Activated CD8-positive, alpha-beta T cell treated with anti-CD3 and anti-CD28 coated beads for 36 hours (primary cell): Measurements from ENCODE around the gene PDIA3. TPM values are rescaled to one million over a fixed set of nuclear protein-coding genes. Genes with fewer than 3 reads are reported as not detected.
A peak's percentile ranks its signal among the peaks of the same experiment; 100 is the strongest.

Experiments used
- ATAC-seq: fragments of 200-7000 bp; cut with Tn5 transposase; one replicate; pipeline ENCODE4 v1.10.0; 2021; ENCODE audit warnings: mild to moderate bottlenecking, moderate library complexity
- CTCF ChIA-PET: fragments of 350-600 bp; sonication (Branson Sonifier 250); formaldehyde crosslinking; loops from one replicate; lab custom pipeline; 2021; ENCODE audit warnings: antibody characterized with exemption; lab: Charles Lee
- POLR2A ChIA-PET: fragments of 350-600 bp; sonication (Branson Sonifier 250); formaldehyde crosslinking; loops from one replicate; lab custom pipeline; 2021; ENCODE audit warnings: antibody characterized with exemption; lab: Charles Lee
- DNase-seq: peaks from one replicate; pipeline ENCODE4 v3.0.0-alpha.2; 2020
- H3K27ac Mint-ChIP-seq: one replicate; pipeline ENCODE4 v1.8.0; 2021; ENCODE audit warnings: mild to moderate bottlenecking, mixed read lengths
- H3K27me3 Mint-ChIP-seq: one replicate; pipeline ENCODE4 v1.8.0; 2021; ENCODE audit warnings: mixed read lengths
- H3K36me3 Mint-ChIP-seq: one replicate; pipeline ENCODE4 v1.8.0; 2021; ENCODE audit warnings: low read depth, mixed read lengths
- H3K4me1 Mint-ChIP-seq: one replicate; pipeline ENCODE4 v1.8.0; 2021; ENCODE audit warnings: low read depth, mixed read lengths
- H3K4me3 Mint-ChIP-seq: one replicate; pipeline ENCODE4 v1.8.0; 2021; ENCODE audit warnings: mild to moderate bottlenecking, moderate library complexity, mixed read lengths
- H3K9me3 Mint-ChIP-seq: one replicate; pipeline ENCODE4 v1.8.0; 2021; ENCODE audit warnings: mixed read lengths
- CTCF ChIP-seq: fragments of 200-600 bp; IDR thresholded peaks from one replicate; pipeline ENCODE4 v1.8.0; 2022; ENCODE audit warnings: antibody characterized with exemption, mild to moderate bottlenecking
- intact Hi-C: fragments of 100-400 bp; cut with micrococcal nuclease; formaldehyde crosslinking; loops from one replicate; pipeline ENCODE4 v1.10.0; 2022
- total RNA-seq, 2 experiments: library from RNA; stranded (reverse); gene quantifications; one replicate each; pipeline ENCODE4 v1.2.3, GENCODE V29; 2021

PDIA3 gene
- total RNA-seq, 2 experiments from 2014 or later: 213 to 241 TPM

GRCh38 chr15:43762824-43763223 lies 16.6 kb downstream of the PDIA3 start:
- no peak for ATAC-seq
- Mint-ChIP-seq H3K27me3 (no peaks in the 10 kb centered on the region), H3K36me3 (peaks cover 56% of the 10 kb centered on the region), H3K4me3 (no peak overlapping the region), H3K9me3 (no peaks in the 10 kb centered on the region), H3K4me1 (no peaks in the 10 kb centered on the region), H3K27ac (no peak overlapping the region)
- no peak for TF ChIP-seq CTCF
- intact Hi-C loops: no loop called here
- DNase-seq: no peak
- ChIA-PET CTCF (no interaction called here), POLR2A (interaction anchor here (1.6 kb wide), 1 partner anchor 8 kb away, joined by 3 read pairs; no protein-coding TSS in a partner anchor)

- H3K4me3 Mint-ChIP-seq: no peak overlapping the region
- ATAC-seq (no peak), DNase-seq (no peak)
- intact Hi-C loops: no loop called here
- ChIA-PET POLR2A (interaction anchor here (0.6 to 1.6 kb wide), 2 partner anchors 9 to 11 kb away, joined by 3 read pairs; no protein-coding TSS in a partner anchor), CTCF (interaction anchor here (2.1 kb wide), 1 partner anchor 13 kb away, joined by 6 read pairs; the partner anchor contains the start of gene ELL3)
- no peak for TF ChIP-seq CTCF
- no peaks in the 10 kb centered on the region for H3K4me1 Mint-ChIP-seq
- H3K9me3 Mint-ChIP-seq: no peaks in the 10 kb centered on the region
- H3K27ac Mint-ChIP-seq: peak overlapping the region; percentile 9
- H3K36me3 Mint-ChIP-seq: peaks cover 58% of the 10 kb centered on the region
- H3K27me3 Mint-ChIP-seq: no peaks in the 10 kb centered on the region
Measured at GRCh38 chr15:43763819-43764446, 17.7 kb downstream of the PDIA3 start.

- peak; percentile 87 for TF ChIP-seq CTCF
- Mint-ChIP-seq H3K27ac (no peak overlapping the region), H3K9me3 (no peaks in the 10 kb centered on the region), H3K36me3 (peaks cover 69% of the 10 kb centered on the region), H3K4me3 (no peak overlapping the region), H3K4me1 (no peaks in the 10 kb centered on the region), H3K27me3 (no peaks in the 10 kb centered on the region)
- DNase-seq: peak; percentile 80
- intact Hi-C loops: no loop called here
- peak; percentile 91 for ATAC-seq
- ChIA-PET POLR2A (interaction anchor here (0.7 to 3.0 kb wide), 5 partner anchors 15 to 30 kb away, joined by 3 to 8 read pairs (median 4); partner anchors contain the start of genes HYPK, SERF2 and SERINC4), CTCF (interaction anchor here (0.6 to 4.6 kb wide), 16 partner anchors 10 to 269 kb away, joined by 3 to 52 read pairs (median 4); partner anchors contain the start of genes HYPK, MFAP1, PDIA3 and SERINC4)
Measured at GRCh38 chr15:43769584-43770228, 23.5 kb downstream of the PDIA3 start.

GRCh38 chr15:43771816-43772215 lies 25.6 kb downstream of the PDIA3 start:
- POLR2A ChIA-PET: interaction anchor here (2.1 to 3.0 kb wide), 2 partner anchors 21 to 28 kb away, joined by 8 read pairs; partner anchors contain the start of genes HYPK and SERINC4

More at GRCh38 chr15:43771816-43772215, 25.6 kb downstream of the PDIA3 start:
- Mint-ChIP-seq H3K27me3 (no peaks in the 10 kb centered on the region), H3K4me3 (no peak overlapping the region), H3K27ac (peak overlapping the region; percentile 50), H3K9me3 (no peaks in the 10 kb centered on the region), H3K36me3 (peaks cover 58% of the 10 kb centered on the region), H3K4me1 (peaks cover 11% of the 10 kb centered on the region)
- intact Hi-C loops: no loop called here
- CTCF ChIA-PET: interaction anchor here (4.6 kb wide), 1 partner anchor 15 kb away, joined by 52 read pairs; no protein-coding TSS in a partner anchor
- no peak for TF ChIP-seq CTCF
- no peak for DNase-seq
- no peak for ATAC-seq
